ENCODE results near the gene RDM1.
"Not testable (repeated sequence)": the region's sequence is repeated elsewhere in the genome, so short reads cannot be mapped to it uniquely, and the experiment has no call there.

The RDM1 gene

GRCh38 chr17:35943537-35943936 lies 13.0 kb upstream of the RDM1 start, which contains the start of gene LYZL6:
Gene LYZL6 (minus strand): TSS chr17:35943713. CDS start chr17:35939356, 4,357 bp downstream.
- no peak for ATAC-seq

GRCh38 chr17:35942588-35943186 lies 12.1 kb upstream of the RDM1 start:
- ATAC-seq = no peak
- TF ChIP-seq RARB (CRISPR knock-in tag; IDR thresholded peaks at IDR 0.05) (no peak), CREB5 (CRISPR knock-in tag; IDR thresholded peaks at IDR 0.05; ENCODE audit: low read depth) (no peak), TCF4 (CRISPR knock-in tag; IDR thresholded peaks at IDR 0.05; ENCODE audit: borderline replicate concordance) (no peak), ARNTL (CRISPR knock-in tag; IDR thresholded peaks at IDR 0.05; ENCODE audit: borderline replicate concordance, low read depth) (no peak)

More at GRCh38 chr17:35943537-35943936, 13.0 kb upstream of the RDM1 start, which contains the start of gene LYZL6:
- TF ChIP-seq ZFP3 (CRISPR knock-in tag; IDR thresholded peaks at IDR 0.05) = no peak
- no peak for TF ChIP-seq ZFP30 (CRISPR knock-in tag; IDR thresholded peaks at IDR 0.05)
- no peak for TF ChIP-seq ISL1 (CRISPR knock-in tag; IDR thresholded peaks at IDR 0.05)
- no peak for TF ChIP-seq CREB5 (CRISPR knock-in tag; IDR thresholded peaks at IDR 0.05; ENCODE audit: low read depth)
- no peak for TF ChIP-seq ARNTL (CRISPR knock-in tag; IDR thresholded peaks at IDR 0.05; ENCODE audit: borderline replicate concordance, low read depth)
- TF ChIP-seq TCF4 (CRISPR knock-in tag; IDR thresholded peaks at IDR 0.05; ENCODE audit: borderline replicate concordance) = no peak
- TF ChIP-seq GLIS3 (CRISPR knock-in tag; IDR thresholded peaks at IDR 0.05) = no peak
- TF ChIP-seq ZNF70 (CRISPR knock-in tag; IDR thresholded peaks at IDR 0.05) = no peak
- TF ChIP-seq CSDC2 (CRISPR knock-in tag; IDR thresholded peaks at IDR 0.05) = no peak
- no peak for TF ChIP-seq ESRRG (CRISPR knock-in tag; IDR thresholded peaks at IDR 0.05)
- no peak for TF ChIP-seq TSHZ2 (CRISPR knock-in tag; IDR thresholded peaks at IDR 0.05)
- TF ChIP-seq ZNF565 (CRISPR knock-in tag; conservative IDR thresholded peaks at IDR 0.05; ENCODE audit: low read depth) = no peak
- TF ChIP-seq ZC3H10 (CRISPR knock-in tag; IDR thresholded peaks at IDR 0.05) = no peak
- no peak for TF ChIP-seq CSRNP3 (CRISPR knock-in tag; IDR thresholded peaks at IDR 0.05)
- TF ChIP-seq ZNF8 (CRISPR knock-in tag; IDR thresholded peaks at IDR 0.05) = no peak
- no peak for TF ChIP-seq SNAI2 (CRISPR knock-in tag; IDR thresholded peaks at IDR 0.05)
- no peak for TF ChIP-seq PPARA (CRISPR knock-in tag; IDR thresholded peaks at IDR 0.05; ENCODE audit: borderline replicate concordance)

- ATAC-seq = not testable (repeated sequence)
These were observed 7.9 kb upstream of the RDM1 start for GRCh38 chr17:35938492-35938891.

- peak; percentile 30; the same call in 1 of the 3 replicates for ATAC-seq
- TF ChIP-seq CSDC2 (CRISPR knock-in tag; IDR thresholded peaks at IDR 0.05) (no peak), ESRRG (CRISPR knock-in tag; IDR thresholded peaks at IDR 0.05) (no peak), TSHZ2 (CRISPR knock-in tag; IDR thresholded peaks at IDR 0.05) (no peak), CSRNP3 (CRISPR knock-in tag; IDR thresholded peaks at IDR 0.05) (no peak), ZFP30 (CRISPR knock-in tag; IDR thresholded peaks at IDR 0.05) (no peak), ZFP3 (CRISPR knock-in tag; IDR thresholded peaks at IDR 0.05) (no peak), PATZ1 (CRISPR knock-in tag; IDR thresholded peaks at IDR 0.05; ENCODE audit: borderline replicate concordance) (no peak), TCF4 (CRISPR knock-in tag; IDR thresholded peaks at IDR 0.05; ENCODE audit: borderline replicate concordance) (no peak), BACH2 (CRISPR knock-in tag; IDR thresholded peaks at IDR 0.05; ENCODE audit: borderline replicate concordance) (no peak), GLIS3 (CRISPR knock-in tag; IDR thresholded peaks at IDR 0.05) (no peak), TOX (CRISPR knock-in tag; IDR thresholded peaks at IDR 0.05; ENCODE audit: borderline replicate concordance) (no peak)
These were observed 5.5 kb upstream of the RDM1 start for GRCh38 chr17:35936063-35936462.

Measured in SK-N-SH treated with all-trans-retinoic acid at 6 μM for 48 hours (cell line).